ENCODE measurements around the gene CXCL14.

The CXCL14 gene

DNA sequence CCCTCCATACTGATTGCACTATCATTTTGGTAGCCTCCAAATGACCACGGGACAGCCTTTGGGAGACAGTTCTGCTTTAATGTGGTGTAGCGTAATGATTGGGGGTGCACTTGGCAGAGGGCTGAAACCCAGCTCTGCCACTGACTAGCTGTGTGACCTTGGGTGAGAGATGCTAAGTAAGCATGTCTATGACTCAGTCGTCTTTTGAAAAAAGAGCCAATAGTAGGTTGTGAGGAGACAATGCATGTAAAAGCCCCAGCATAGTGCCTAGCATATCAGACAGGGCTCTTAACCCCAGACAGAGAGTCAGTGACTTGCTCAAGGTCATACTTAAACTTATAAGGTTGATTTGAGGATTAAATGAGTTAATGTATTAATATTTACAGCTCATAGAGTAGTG, 18.0 kb upstream of the CXCL14 start:
- DNase-seq (ENCODE audit: low read depth, low spot score), result no peak

DNA sequence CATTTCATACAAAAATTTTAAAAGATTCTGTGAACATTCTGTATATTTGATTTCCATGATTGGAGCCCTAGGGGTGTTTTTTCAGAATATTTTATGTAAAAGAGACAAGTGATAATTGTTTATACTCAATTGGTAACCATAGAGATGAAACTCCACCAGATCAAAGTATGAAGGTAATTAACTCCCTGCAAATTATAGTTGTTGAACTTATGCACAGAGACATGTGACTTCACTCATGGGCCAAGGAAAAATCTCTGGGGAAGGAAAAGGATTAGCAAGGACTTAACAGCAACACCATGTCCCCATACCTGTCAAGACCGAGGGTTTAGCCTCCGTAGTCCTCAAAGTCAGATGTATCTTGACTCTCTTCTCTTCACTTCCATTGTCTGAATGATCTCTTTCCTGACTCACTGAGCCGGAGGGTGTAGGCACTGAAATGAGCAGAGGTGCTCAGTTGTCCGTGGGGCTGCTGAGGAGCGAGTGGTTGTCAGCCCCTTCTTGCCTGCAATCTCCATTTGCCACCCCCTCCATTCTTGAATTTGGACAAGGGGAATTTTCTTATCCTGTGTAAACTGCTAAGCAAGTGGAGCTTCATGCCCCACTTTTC, 17.5 kb upstream of the CXCL14 start:
- no peak for DNase-seq (ENCODE audit: low read depth, low spot score)

DNA sequence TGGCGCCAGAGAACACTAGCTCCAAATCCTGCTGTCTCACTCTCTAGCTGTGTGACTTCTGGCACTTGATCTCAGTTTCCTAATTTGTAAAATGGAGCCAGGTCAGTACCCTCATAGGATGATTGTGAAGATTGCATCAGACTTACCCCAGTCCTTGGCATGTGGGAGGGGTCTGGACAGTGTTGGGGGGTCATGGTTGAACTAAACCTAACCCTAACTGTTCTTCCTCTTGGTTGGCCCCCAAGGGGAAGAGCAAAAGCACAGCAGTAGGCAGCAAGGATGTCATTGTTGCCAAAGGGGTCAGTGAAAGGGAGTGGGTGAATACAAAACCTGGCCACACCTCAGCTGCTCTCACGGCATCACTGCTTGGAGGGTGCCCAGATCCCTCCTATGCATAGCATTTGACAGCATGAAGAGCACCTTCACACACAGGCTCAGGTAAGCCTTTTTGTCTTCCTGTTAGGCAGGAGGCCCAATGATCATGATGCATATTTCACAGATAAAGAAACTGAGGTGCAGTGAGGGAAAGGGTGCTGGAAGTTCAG, 15.7 kb upstream of the CXCL14 start:
- no peak for DNase-seq (ENCODE audit: low read depth, low spot score)

DNA sequence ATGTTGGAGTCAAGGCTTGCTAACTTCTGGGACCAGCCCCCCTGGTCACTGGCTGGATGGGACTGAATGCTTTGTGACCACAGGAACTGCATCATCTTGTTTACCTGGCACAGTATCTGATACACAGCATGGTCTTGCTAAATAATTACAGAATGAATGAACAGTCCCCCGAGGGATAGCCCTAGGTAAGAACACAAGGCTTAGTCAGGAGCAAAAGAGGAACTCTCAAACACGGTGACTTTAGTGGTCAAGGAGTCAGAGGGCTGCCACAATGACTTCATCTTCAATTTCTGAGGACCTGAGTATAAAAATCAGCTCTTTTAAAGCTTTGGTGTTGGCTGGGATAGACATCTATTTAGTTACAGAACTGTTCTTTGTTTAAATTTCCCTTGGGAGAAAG, 15.1 kb upstream of the CXCL14 start:
- DNase-seq (ENCODE audit: low read depth, low spot score), result no peak

DNA sequence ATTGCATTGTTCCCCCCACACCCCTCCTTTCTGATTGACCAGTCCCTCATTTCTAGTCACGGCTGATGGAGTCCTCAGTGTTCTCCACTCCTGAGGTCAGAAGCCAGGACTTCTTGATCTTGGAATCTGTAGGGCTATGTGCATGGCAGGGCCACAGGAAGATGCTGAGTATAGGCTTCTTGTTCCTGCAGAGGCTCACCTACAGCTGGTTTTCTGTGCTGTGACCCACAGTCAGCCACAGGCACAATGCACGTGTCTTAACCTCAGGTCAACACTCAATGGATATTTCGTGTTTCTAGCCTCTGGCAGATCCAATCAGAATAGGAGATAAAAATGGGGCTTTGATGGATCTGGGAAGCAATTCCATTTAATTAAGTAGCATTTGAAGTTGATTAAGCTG, 14.3 kb upstream of the CXCL14 start:
- no peak for DNase-seq (ENCODE audit: low read depth, low spot score)

DNA sequence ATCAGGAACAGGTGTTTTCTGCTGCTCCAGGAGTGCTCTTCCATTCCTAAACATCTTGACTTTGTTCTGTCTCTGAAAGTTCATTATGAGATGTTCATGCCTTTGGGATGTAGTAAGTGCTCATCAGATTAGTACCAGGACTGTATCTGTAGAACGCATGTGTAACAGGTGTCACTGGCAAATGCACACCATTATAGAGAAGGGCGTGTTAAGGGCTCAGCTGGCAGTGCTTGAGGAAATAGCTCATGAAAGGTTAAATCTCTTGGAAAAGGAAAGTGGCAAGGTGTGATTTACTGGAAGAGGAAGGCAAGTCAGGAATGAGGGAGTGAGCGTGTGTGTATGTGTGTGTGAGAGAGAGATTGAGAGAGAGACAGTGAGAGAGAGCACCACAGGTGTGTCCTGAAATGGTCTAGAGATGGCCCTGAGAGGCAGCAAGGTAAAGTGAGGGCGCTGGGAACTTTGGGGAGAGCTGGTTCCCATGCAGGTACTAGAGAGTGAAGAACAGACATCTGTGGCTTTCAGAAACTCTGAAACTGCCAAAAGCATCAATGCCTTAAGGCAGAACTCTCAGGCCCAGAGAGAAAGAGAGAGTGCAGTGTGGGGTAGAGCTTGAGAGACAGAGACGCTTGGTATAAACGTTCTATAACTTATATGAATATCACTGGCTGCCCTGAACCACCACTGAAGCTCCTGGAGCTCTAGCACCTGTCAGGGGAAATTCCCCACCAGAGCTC, 13.7 kb upstream of the CXCL14 start:
- no peak for DNase-seq (ENCODE audit: low read depth, low spot score)

DNA sequence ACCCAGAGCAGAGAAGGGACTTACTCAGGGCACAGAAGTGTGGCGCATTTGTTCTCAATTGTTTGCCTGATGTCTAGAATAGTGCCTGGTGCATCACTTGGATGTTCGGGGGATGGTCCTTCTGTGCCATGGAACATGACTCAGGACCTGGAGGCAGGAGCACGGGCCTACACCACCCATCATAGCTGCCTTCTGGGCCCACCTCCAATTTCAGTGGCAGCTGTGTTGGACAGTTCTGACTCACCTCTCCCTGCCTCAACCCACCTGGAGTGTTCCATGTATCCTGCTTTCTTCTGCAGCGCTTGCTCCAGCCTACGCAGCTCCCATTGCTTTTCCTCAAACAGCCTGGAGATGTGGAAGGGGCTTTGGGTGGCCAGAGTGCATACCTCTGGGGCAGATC, 12.5 kb upstream of the CXCL14 start:
- no peak for DNase-seq (ENCODE audit: low read depth, low spot score)

DNA sequence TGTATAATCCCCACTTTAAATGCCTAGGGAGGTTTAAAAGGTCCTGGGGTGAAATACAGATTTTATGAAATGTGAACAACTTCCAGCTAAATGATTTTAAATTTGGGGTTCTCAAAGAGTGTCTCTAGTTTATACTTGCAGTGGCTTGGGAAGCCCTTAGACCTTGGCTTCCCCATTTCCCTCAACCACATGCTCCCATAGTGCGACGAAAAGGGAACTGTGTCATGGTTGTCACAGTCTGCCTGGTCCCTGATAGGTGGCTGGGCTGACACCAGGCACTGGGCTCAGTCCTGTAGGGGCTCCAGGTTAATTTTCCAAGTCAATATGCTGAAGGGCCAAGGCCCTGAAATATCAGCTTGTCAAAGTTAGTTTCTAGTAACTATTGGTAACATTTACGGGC, 10.4 kb upstream of the CXCL14 start:
- DNase-seq (ENCODE audit: low read depth, low spot score), result no peak

DNA sequence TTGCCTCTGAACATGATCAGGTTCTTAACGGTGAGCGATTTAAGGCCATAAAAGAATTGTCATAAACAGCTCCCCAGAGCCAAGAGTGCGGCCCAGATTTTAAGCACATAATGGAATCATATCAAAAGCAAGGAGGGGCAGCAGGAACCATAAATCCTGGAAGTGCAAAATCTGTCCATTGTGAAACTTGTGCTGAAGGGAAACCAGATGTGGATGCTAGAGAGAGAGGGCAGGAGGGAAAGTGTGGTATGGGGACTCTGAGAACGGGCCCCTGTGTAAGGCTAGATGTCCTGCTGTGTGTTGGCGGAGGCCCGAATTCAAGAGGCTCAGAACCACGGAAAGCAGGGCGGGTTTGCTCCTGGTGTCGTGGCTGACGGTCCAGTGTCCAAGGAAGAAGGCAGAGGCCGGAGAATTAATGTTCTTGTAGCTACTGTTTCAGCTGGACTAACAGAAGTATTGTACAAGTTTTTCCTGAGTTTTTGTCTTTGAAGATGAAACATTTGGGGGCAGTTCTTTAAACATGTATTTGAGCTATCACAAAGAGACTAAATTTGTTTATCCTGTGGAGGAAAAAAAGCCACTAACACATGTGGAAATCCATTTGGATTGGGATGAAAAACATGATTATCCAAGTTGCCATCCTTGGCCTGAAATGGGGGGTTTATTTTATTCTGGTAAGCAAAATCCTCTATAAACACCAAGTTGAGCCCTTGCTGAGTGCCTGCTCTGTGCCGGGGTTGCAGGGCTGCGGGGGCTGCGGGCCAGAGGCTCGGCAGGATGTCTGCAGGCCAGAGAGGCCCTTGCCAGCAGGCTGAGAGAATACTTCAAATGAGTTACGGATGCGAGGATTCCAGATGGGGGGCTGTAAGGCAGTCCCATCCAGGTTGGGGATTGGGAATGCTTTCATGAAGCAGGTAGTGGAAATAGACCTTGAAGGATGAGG, 9.2 kb upstream of the CXCL14 start:
- no peak for DNase-seq (ENCODE audit: low read depth, low spot score)

DNA sequence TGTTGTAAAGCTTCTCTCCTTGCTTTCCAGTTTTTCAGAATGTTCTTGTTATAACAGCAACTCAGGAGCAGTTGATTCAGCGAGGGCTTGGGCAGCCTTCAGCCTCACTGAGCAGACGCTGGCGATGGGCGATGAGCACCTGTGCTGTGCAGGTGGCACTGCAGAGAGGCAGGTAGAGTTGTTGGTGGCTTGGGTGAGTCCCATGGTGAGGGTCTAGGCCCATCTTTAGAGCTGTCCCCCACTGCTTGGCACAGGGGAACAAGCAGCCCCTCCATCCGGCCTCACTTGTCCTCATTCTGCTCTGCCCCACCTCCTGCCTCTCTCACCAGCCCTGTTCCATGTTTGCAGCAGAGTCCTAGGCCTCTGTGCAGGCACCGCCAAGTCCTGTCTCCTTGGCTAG, 6.1 kb upstream of the CXCL14 start:
- no peak for DNase-seq (ENCODE audit: low read depth, low spot score)

DNA sequence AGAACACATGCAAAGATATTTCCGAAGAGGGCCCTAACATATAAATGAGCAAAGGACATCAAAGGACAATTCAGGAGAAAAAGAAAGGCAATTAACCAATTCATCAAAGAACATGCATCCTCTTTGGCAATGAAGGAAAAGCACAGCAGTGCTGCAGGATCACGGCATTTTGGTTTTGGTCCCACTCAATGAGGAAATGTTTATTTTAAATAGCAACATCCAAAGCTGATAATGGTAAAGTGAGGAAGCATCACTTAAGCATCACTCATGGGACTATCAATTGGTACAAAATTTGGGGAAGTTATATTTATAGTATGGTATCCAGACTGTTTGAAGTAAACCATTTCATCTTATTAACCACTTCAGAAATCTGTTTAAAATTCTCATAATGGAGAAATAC, 5.5 kb upstream of the CXCL14 start:
- DNase-seq (ENCODE audit: low read depth, low spot score), result no peak

DNA sequence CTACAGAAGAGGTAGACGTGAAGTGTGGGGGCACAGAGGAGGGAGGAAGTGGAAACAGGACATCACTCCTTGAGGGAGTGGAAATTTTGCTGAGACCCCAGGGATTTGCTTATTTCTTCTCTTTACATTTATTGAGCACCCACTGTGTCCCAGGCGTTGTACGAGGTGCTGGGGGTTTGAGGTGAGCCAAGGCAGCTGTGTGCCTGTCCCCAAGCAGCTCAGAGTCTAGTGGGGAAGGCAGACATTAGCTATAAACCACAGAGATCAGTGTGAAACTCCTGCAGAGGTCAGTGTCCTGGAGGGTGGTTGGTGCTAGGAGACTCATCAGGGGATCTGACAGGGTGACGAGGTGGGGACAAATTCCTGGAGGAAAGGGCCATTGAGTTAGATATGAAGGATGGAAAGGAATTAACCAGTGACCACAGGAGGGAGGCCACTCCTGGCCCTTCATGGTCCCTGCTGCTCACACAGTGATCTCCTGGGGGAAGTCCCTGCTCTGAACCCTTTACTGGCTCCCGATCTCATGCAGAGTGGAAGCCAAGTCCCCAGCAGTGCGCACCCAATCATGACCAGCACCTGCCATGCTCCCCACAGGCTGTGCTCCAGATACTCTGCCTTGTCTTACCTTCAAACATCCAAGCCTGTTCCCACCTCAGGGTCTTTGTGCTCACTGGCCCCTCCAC, 3.4 kb upstream of the CXCL14 start:
- no peak for DNase-seq (ENCODE audit: low read depth, low spot score)

DNA sequence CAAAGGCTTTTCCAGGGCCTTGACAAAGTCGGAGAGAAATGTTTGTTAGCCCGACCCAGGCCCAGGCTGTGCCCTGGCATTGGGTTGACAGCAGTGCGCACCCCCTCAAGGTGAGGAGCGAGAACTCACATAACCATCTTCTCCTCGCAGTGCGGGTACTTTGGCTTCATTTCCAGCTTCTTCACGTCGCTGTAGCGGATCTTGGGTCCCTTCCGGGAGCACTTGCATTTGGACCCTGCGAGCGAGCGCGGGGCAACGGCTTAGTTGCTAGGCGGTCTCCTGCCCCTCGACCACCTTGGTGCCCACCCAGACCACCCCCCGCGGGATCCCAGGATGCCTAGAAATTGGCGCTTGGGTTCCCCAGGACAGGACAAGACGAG, 496 bp downstream of the CXCL14 start:
- no peak for DNase-seq (ENCODE audit: low read depth, low spot score)

DNA sequence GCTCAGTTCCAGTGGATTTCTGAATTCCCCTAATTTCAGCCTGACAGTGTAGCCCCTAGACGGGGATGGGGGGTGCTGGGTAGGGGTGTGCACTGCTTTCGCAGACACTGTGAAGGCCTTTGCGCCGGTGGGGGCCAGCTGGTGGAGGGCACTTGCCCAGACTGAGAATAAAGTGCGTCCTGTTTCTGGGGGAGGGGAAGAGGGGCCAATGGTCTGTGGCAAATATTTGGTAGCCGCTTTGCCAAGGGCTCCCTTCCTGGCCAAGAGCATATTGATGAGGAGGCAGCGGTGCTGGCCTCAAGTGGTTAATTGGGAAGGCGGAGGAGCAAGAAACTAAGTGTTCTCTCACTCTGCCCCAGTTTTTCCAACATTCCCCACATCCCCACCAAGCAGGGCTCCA, 1.4 kb downstream of the CXCL14 start:
- DNase-seq (ENCODE audit: low read depth, low spot score), result no peak

DNA sequence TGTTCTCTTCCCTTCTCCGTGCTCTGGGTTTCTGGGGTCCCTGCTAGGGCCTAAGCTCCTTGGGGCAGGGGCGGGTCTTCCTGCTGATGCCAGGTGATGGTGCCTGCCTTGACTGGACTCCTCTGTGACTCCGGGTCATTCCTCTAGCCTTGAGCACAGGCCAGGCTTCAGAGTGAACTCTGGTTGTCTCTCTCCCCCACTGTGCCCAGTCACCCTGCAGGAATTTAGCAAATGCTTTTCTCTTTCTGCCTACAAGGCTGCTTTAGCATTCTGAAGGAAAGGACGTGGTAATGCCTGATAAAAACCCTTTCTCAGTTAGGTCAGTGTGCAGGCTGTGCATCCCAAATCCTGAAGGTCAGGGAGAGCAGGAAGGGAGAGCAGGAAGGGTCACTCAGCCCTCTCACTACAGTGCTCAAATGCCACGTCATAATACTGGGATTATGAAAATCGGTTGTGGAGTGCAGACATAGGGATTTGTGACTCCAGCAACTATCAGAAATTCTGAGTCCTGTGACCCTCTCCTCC, 2.7 kb downstream of the CXCL14 start:
- peak; percentile 43 for DNase-seq (ENCODE audit: low read depth, low spot score)

DNA sequence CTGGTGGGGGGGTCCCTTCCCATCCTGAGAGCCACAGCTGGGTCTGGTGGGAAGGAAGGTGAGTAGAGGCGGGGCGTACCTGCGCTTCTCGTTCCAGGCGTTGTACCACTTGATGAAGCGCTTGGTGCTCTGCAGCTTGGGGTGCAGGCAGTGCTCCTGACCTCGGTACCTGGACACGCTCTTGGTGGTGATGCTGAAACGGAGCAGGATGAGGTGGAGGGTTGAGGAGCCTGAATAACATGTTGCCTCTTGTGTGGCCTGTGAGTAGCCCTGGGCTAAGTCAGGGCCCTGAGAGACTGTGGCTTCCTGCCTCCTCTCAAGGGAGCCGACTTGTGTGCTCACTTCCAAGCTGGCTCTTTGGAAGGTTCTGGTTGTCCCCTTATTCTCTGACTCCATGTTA, 4.3 kb downstream of the CXCL14 start:
- no peak for DNase-seq (ENCODE audit: low read depth, low spot score)

DNA sequence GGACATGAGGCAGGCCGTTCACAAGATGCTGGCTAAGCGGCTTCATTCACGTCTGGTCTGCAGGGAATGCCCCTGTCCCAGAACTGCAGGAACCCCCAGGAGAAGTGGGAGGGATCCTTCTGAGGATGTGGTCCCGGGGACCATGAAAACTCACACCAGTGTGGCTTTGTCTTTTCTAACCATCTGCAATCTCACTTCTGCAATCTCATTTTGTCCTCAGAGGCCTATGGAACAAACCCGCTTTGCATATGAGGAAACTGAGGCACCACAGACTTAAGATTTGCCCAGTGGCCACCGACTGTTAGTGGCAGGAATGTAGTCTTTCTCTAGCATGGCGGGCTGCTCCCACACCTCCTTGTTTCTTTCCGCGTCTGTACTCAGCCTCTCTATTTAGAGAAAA, 6.9 kb downstream of the CXCL14 start:
- no peak for DNase-seq (ENCODE audit: low read depth, low spot score)

DNA sequence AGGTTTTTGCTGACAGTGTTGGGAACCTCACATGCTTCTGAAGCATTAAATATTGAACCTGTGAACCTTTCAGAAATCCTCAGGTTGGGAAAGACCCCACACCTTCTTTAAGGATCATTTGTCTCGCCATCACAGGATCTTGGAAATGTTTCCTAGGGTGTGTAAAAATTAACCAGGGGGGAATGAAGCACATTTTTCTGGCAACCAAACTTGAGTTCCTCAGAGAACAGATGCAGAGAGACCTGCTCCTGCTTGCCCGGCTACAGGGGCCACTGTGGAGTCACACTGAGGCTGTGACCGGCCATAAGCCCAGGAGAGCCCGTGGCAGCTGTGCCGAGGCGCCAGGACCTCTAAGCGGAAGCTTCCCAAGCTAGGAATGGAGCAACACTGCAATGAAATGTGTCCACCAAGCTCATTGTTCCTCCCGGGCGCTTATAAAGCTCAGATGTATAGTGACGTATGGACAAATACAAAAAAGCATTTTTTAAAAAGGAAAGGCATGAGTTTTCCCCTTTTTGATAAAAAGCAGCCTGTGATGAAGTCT, 7.7 kb downstream of the CXCL14 start:
- no peak for DNase-seq (ENCODE audit: low read depth, low spot score)

DNA sequence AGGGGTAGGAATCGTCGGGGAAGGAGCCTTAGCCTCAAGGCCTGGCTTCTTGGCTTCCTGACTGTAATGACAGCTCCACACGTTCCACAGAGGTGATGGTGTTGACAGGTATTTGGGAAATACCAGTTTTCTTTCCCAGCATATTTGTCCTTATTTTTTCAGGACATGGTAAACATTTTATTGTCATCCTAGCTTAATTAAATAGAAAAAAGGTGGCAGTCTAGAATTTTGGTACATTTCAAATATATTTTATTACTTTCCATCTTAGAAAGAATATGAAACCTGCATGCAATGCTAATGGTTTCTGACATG, 8.4 kb downstream of the CXCL14 start:
- DNase-seq (ENCODE audit: low read depth, low spot score), result no peak

DNA sequence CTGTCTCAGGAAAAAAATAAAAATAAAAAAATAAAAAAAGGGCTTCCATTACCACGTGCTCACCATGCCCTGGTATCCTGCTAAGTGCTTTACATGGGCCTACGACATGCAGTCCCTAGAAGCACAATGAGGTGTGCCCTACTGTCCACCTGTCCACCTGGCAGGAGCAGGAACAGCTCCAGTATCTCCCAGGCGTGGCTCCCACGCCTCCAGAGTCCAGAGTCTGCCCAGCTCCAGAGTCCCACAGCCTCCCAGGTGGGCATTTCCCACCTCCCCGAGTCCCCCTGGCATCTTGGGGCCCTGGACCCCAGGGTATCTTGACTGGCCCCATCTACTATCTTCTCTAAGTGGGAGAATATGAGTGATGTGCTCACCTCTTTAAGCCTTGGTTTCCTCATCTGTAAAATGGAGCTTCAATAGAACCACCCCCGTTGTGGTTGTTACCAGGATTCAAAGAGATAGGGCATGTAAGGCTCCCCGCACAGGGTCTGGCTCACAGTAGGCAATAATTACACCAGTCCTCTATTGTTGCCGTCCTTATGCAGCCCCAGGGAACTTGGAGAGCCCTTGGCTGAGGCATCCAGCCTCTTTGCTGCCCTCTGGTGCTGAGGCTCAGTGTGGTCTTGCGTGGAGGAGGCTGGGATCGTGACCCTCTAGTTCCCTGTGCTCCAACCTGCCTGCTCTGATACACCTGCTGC, 8.9 kb downstream of the CXCL14 start:
- peak; percentile 91 for DNase-seq (ENCODE audit: low read depth, low spot score)

DNA sequence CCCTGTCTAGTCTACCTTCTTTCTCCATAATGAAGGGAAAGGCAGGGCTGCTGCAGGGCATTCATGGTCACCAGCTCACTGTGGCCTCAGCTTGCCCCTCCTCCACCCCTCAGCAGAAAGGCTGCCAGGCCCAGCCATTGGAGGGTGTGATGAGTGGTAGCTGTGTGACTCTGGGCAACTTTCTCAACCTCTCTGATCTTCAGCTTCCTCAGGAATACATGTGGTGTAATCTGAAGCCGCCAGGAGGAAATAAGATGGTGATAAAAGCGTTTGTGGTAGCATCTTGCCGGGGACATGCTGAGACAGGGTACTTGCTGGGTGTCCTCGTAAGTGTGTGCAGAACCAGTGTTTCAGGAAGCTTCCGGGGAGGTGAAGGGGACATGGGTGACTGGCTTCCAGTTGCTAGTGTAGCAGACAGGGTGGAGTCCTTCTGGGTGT, 9.8 kb downstream of the CXCL14 start:
- no peak for DNase-seq (ENCODE audit: low read depth, low spot score)

Measured in ELF-1 (cell line).